T-helper 2 cell treated with Interferon-gamma antibody and Interleukin-4, amounts not matched to agents 5 μg/mL and 100 μg/mL, for 36 hours (primary cell): ENCODE data around the gene FBXO24.

Source experiments
- DNase-seq: peaks from one replicate; pipeline ENCODE4 v3.0.0; 2021; ENCODE audit warnings: low spot score
- H3K27ac Mint-ChIP-seq: one replicate; pipeline ENCODE4 v1.8.0; 2021; ENCODE audit warnings: mild to moderate bottlenecking, mixed read lengths
- H3K27me3 Mint-ChIP-seq: one replicate; pipeline ENCODE4 v1.8.0; 2021; ENCODE audit warnings: low read depth, mixed read lengths
- H3K36me3 Mint-ChIP-seq: one replicate; pipeline ENCODE4 v1.8.0; 2021; ENCODE audit warnings: low read depth, mixed read lengths
- H3K4me1 Mint-ChIP-seq: one replicate; pipeline ENCODE4 v1.8.0; 2021; ENCODE audit warnings: low read depth, mixed read lengths
- H3K4me3 Mint-ChIP-seq: one replicate; pipeline ENCODE4 v1.8.0; 2022; ENCODE audit warnings: mild to moderate bottlenecking, moderate library complexity, mixed read lengths
- H3K9me3 Mint-ChIP-seq: one replicate; pipeline ENCODE4 v1.8.0; 2021; ENCODE audit warnings: mixed read lengths

FBXO24 gene

DNA sequence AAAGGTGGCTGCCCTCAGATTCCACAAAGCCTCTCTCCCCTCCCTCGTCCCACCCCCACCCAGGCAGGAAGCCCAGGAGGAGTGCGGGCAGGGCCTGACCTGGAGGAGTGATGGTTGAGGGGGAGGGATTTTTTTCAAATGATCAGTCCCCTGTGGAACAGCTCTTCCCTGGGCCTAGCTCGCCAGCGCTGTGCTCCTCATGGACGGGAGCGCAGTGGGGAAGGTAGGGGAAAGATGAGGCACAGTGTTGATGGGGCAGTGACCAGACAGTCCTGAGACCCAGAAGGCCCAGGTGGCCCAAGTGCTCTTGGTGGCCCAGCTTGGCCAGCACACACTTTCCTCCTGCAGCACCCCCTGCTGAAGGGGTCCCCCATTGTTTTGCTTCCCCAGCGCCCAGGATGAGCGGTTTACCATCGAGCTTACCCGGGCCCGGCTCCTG, 21.0 kb upstream of the FBXO24 start:
- Mint-ChIP-seq H3K27ac (no peak overlapping the region), H3K9me3 (no peaks in the 10 kb centered on the region), H3K36me3 (peaks cover 11% of the 10 kb centered on the region), H3K4me1 (peaks cover 16% of the 10 kb centered on the region), H3K27me3 (peaks cover 4% of the 10 kb centered on the region), H3K4me3 (no peak overlapping the region)
- DNase-seq = no peak

GRCh38 chr7:100566018-100566531, 20.1 kb upstream of the FBXO24 start:
- Mint-ChIP-seq H3K27ac (no peak overlapping the region), H3K27me3 (peaks cover 4% of the 10 kb centered on the region), H3K36me3 (peaks cover 11% of the 10 kb centered on the region)

DNA sequence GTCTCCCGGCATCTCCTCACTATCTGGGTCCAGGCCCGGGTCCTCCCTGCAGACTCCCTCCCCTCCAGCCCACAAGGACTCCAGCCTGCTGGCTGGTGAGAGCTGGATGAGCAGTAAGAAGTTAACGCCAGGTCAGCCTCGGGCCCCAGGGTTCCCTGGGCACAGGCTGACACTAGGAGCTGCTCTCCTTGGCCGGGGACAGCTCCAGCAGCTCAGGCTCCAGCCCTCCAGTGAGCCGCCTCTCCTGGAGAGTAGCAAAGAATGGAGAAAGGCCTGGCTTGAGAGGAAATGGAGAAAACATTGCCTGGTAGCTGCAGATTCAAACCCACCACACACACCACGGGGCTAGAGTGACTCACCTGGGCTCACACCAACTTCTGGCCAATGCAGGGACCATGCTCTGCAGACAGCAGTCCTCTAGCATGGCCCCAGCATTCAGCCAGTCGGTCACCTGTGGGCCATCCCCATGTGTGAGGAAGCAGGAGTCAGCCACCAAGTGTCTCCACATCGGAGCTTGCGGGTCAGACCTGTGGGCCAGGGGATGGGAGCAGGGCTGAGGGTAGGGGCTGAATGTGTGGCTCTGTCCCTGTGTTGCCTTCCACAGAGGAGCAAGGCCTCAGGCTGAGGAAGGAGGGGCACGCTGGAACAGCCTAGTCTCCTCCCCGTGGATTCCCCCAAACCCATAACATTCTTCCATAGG, 18.9 kb upstream of the FBXO24 start:
- H3K9me3 Mint-ChIP-seq = no peaks in the 10 kb centered on the region
- no peak for DNase-seq
- peaks cover 17% of the 10 kb centered on the region for H3K4me1 Mint-ChIP-seq
- H3K4me3 Mint-ChIP-seq = no peak overlapping the region
- peak overlapping the region; percentile 45 for H3K27ac Mint-ChIP-seq
- H3K27me3 Mint-ChIP-seq = peaks cover 4% of the 10 kb centered on the region
- H3K36me3 Mint-ChIP-seq = peaks cover 14% of the 10 kb centered on the region

More at GRCh38 chr7:100566018-100566531, 20.1 kb upstream of the FBXO24 start:
- no peak for DNase-seq
- H3K9me3 Mint-ChIP-seq = no peaks in the 10 kb centered on the region
- no peak overlapping the region for H3K4me3 Mint-ChIP-seq
- peaks cover 16% of the 10 kb centered on the region for H3K4me1 Mint-ChIP-seq

GRCh38 chr7:100567751-100568175, 18.4 kb upstream of the FBXO24 start:
- peak overlapping the region; percentile 45 for H3K27ac Mint-ChIP-seq
- H3K4me3 Mint-ChIP-seq = no peak overlapping the region
- peaks cover 17% of the 10 kb centered on the region for H3K4me1 Mint-ChIP-seq
- H3K36me3 Mint-ChIP-seq = peaks cover 13% of the 10 kb centered on the region
- H3K27me3 Mint-ChIP-seq = peaks cover 4% of the 10 kb centered on the region
- H3K9me3 Mint-ChIP-seq = no peaks in the 10 kb centered on the region
- DNase-seq = no peak

DNA sequence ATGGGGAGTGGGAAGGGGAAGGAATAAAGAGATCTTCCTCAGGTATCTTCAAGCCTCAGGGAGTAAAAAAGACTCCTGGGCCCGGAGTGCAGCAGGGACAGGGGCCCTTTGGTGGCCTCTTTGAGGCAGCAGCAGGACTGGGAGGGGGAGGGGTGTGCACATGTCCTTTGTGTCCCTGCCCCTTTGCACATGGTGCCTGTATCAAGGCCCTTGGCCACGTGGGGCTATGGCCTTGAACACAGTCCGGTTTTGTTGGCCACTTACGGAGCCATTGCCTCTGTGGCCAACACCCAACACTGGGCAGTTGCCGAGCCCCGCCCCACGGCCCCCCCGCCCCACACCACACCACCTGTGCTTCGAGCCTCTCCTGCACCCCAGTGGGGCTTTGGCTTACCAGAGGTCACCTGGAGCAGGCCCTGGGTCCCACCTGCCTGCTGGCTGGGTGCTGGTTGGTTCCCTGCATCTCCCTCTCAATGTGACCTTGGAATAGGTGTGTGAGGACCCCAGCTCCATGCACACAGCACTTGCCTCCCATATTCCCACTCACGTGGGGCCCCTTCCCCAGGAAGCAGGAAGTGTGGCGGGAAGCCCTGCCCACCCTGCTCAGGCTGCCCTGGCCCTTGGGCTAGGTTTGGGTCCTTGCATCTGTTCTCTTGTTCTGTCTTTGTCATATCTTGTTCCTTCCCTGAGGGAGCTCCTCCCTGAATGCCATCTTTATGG, 17.8 kb upstream of the FBXO24 start:
- peaks cover 17% of the 10 kb centered on the region for H3K4me1 Mint-ChIP-seq
- DNase-seq = no peak
- H3K9me3 Mint-ChIP-seq = no peaks in the 10 kb centered on the region
- H3K36me3 Mint-ChIP-seq = peaks cover 13% of the 10 kb centered on the region
- peaks cover 4% of the 10 kb centered on the region for H3K27me3 Mint-ChIP-seq
- no peak overlapping the region for H3K27ac Mint-ChIP-seq
- no peak overlapping the region for H3K4me3 Mint-ChIP-seq

DNA sequence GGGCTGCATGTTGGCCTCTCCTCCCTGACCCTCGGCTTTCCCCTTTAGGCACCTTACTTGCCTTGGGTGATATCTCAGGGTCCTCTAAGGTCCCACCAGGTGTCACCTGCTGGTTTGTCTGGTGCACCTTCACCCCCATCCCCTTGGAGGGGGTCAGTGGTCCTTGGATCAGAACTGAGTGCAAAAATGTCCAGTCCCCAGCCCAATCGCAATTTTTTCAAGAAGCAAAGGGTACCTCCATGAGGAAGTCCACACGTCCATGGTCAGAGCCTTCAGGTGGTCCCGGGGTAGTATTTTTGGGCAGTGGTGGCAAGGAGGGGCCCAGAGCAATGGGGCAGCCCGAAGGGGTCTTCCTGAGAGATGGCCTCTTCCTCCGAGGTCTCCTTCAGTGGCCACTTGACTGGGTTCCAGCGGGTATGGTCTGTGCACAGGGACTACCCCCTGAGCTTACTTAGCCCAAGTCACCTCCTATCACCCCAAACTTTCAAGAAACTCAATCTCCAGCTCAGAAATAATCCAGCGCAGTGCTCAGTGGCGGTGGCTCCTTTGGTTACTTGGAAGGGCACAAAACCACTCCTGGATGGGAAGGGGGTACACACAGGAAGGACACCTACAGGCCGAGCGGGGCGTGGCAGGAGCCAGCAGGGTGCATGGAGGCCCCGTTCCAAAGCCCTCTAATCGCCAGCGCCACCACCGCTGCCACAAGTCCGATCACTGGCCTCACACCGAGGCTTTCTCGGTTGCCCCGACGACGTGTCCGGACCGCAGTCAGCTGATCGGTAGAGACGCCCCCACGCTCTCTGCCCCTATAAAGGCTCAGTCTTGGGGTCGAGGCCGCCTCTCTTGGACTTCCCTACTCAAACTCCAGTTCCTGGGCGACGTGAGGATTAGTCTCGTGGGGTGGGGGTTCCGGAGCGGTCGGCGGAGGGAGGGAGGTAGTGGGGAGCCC, 17.0 kb upstream of the FBXO24 start:
- peaks cover 10% of the 10 kb centered on the region for H3K36me3 Mint-ChIP-seq
- H3K27ac Mint-ChIP-seq = peak overlapping the region; percentile 31
- peaks cover 13% of the 10 kb centered on the region for H3K4me1 Mint-ChIP-seq
- H3K9me3 Mint-ChIP-seq = no peaks in the 10 kb centered on the region
- peaks cover 4% of the 10 kb centered on the region for H3K27me3 Mint-ChIP-seq
- DNase-seq = no peak
- H3K4me3 Mint-ChIP-seq = peak overlapping the region; percentile 45

DNA sequence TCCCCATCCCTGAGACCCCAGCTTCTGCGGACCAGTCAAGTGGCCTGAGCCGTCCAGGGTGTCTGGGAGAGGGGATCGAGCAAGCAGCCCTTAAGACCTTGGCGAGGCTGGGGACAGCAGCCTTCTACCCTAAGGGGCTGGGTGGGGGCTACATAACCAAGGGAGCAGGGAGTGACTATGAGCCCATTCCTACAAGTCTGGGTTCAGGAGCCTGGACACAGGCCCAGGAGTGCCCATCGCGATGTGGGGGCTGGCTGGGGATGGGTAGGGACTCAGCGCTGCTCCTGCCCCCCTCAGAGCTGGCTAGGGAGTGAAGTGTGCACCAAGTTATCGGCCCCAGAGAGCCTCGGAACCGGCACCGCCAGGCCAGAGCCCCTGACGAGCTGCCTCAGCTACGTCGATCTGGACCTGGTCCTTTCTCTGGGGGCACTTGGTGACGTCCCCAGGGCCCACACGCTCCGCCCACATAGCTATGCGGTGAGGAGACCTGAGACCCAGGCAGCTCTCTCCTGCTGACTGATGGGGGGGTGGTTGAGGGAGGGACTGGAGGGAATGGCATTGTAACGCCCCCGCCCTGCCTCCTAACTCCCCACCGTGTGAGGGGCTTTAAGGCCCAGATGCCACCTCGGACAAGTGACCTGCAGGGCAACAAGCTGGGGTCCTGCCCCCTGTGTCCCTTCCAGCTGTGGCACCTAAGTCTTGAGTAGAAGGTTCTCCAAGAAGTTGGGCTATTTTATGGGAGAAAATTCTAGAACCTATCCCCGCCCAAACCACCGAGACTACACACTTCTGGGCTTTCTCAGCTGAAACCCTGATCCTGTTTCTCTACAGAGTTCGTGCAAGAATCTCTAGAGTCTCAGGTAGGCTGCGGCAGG, 14.9 kb upstream of the FBXO24 start:
- H3K27me3 Mint-ChIP-seq = peaks cover 4% of the 10 kb centered on the region

DNA sequence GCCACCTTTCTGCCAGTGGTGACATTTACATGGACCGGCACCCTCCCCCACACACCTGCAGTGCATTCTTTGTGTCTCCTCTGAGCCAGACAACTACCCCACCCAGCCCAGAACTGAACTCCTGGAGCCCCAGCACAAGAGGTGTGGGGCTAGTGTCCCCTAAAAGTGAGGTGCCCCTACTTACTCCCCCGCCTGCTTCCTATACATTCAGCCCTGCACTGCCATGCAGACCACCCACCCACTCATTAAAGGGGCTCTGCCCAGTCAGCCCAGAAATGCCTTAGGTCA, 14.4 kb upstream of the FBXO24 start:
- no peak overlapping the region for H3K4me3 Mint-ChIP-seq
- peaks cover 10% of the 10 kb centered on the region for H3K4me1 Mint-ChIP-seq
- no peak overlapping the region for H3K27ac Mint-ChIP-seq
- DNase-seq = no peak
- no peaks in the 10 kb centered on the region for H3K9me3 Mint-ChIP-seq
- H3K27me3 Mint-ChIP-seq = peaks cover 4% of the 10 kb centered on the region
- H3K36me3 Mint-ChIP-seq = peaks cover 20% of the 10 kb centered on the region

More for the DNA sequence above, 14.9 kb upstream of the FBXO24 start:
- peak overlapping the region; percentile 24 for H3K4me3 Mint-ChIP-seq
- DNase-seq = no peak
- H3K9me3 Mint-ChIP-seq = no peaks in the 10 kb centered on the region
- peaks cover 13% of the 10 kb centered on the region for H3K4me1 Mint-ChIP-seq
- no peak overlapping the region for H3K27ac Mint-ChIP-seq
- peaks cover 16% of the 10 kb centered on the region for H3K36me3 Mint-ChIP-seq

DNA sequence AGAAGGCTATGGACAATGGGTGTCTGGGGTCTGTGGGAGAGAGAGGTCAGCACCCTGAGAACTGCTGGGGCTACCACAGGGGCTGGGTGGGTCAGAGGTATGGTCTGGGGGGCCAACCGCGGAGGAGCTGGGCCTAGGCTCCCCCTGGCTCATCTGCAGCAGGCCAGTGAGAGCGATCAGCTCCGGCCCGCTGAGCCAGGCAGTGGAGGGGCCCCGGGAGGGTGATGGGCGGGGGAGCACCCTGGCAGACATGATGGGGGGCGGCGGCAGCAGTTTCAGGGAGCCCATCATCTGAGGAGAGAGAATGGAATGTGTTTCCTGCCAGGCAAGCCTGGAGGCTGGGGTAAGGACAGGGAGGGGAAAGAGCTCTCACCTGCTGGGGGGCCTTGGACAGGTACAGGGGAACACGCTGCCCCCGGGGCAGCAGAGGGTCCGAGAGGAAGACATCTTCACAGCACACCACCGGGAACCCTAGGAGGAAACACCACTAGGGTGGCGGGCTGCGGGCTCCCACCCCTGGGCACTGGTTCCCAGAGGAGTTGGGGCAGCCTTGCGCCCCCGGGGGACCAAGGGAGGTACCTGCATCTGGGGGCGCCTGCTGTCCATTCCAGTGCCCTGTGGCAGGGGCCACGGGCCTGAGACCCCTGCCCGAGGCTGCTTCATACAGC, 13.7 kb upstream of the FBXO24 start:
- Mint-ChIP-seq H3K36me3 (peaks cover 21% of the 10 kb centered on the region), H3K4me1 (peaks cover 10% of the 10 kb centered on the region), H3K9me3 (no peaks in the 10 kb centered on the region), H3K4me3 (no peak overlapping the region), H3K27me3 (peaks cover 4% of the 10 kb centered on the region), H3K27ac (no peak overlapping the region)
- DNase-seq = no peak

DNA sequence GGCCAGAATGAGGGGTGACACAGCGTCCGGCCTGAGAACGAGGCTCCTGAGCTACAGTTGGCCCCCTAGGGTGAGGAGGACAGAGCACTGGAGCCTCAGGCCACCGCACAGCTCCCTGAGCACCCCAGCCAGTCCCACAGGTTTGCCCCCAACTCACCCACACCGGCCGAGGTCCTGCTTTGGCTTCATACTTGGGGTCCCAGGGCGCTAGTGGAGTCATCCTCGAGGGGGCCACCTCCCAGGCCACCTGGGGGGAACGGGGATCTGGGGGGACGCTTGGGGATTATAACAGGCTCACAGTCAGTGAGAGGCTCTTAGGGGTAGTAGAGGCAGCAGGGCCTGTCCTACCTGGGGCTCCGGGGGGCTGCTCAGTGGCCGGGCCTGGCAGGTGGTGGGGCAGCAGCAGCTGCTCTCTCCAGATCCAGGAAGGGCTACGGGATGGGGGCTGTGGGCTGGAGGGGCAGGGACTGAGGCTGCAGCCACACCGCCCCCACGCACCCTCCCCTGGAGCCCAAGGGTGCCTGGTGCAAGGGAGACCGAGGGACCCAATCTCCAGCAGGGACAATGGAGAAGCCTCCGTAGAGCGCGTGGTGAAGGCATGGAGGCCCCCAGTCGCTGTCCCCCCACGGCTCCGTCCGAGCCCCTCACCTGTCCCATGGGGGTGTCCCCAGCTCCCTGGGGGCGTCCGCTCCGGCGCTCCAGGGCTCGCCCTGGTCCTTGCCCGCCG, 13.0 kb upstream of the FBXO24 start:
- Mint-ChIP-seq H3K9me3 (no peaks in the 10 kb centered on the region), H3K27me3 (peaks cover 4% of the 10 kb centered on the region), H3K27ac (no peak overlapping the region), H3K36me3 (peaks cover 27% of the 10 kb centered on the region), H3K4me1 (peaks cover 10% of the 10 kb centered on the region), H3K4me3 (no peak overlapping the region)
- DNase-seq = no peak

DNA sequence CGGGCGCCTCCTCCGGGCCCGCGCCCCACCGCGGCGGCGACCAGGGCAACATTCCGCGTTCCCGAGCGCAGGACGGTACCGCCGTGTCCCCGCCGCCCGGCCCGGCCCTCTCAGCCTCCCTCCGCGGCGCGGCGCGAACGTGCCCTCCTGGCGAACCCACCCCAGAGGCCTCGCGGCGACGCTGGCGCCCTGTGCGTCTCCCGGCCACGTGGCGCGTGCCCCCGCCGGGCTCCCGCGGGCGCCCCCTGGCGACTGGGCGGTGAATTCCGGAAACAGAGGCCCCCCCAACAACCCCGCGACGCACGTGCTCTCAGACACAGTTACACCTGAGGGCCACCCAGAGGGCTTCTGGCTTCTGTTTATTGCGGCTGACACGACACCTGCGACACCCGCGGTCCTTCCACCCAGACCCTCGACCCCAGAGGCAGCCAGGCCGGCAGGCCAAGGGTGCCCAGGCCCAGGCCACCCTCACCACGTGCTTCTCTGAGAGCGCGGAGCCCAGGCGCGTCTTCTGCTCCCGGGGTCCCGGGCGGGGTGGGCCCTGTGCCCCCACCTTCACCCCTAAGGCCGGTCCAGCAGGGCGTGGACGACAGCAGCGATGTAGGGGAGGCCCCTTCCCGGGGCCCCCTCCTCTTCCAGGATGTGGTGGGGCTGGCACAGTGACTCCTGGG, 12.3 kb upstream of the FBXO24 start, which contains the start of gene SAP25:
TSS of gene SAP25 (minus strand) at position 210 of the 671 bp plus-strand sequence. CDS start at position 52, 158 bp downstream.
- H3K4me3 Mint-ChIP-seq = no peak within 1 kb of the TSS
- DNase-seq = no peak
- H3K36me3 Mint-ChIP-seq = peaks cover 33% of the 10 kb centered on the region
- H3K4me1 Mint-ChIP-seq = peaks cover 8% of the 10 kb centered on the region
- no peaks in the 10 kb centered on the region for H3K9me3 Mint-ChIP-seq
- no peak within 1 kb of the TSS for H3K27ac Mint-ChIP-seq
- H3K27me3 Mint-ChIP-seq = peaks cover 4% of the 10 kb centered on the region
